Measurements from ENCODE around the gene PKDREJ. TPM values are rescaled to one million over a fixed set of nuclear protein-coding genes. Genes with fewer than 3 reads are reported as not detected.

PKDREJ gene
- total RNA-seq, 1 donor from 2014 or later: not detected

GRCh38 chr22:46239261-46240048 is 23.7 kb downstream of the PKDREJ start:
- DNase-seq (ENCODE audit: low read depth): peak; percentile 59

- DNase-seq (ENCODE audit: low read depth): no peak
These were observed 24.6 kb downstream of the PKDREJ start for GRCh38 chr22:46238541-46238940.

- no peak for DNase-seq (ENCODE audit: low read depth)
These were observed 25.6 kb downstream of the PKDREJ start for GRCh38 chr22:46237453-46238124.

GRCh38 chr22:46234969-46235368 is 28.2 kb downstream of the PKDREJ start:
- no peak for DNase-seq (ENCODE audit: low read depth)

GRCh38 chr22:46233231-46233630 is 29.9 kb downstream of the PKDREJ start:
- DNase-seq (ENCODE audit: low read depth): peak; percentile 93

GRCh38 chr22:46230262-46230901 is 32.8 kb downstream of the PKDREJ start:
- no peak for DNase-seq (ENCODE audit: low read depth)

GRCh38 chr22:46229701-46230100 is 33.4 kb downstream of the PKDREJ start:
- no peak for DNase-seq (ENCODE audit: low read depth)

- DNase-seq (ENCODE audit: low read depth): no peak
These were observed 36.6 kb downstream of the PKDREJ start for GRCh38 chr22:46226577-46226976.

- DNase-seq (ENCODE audit: low read depth): no peak
These were observed 37.5 kb downstream of the PKDREJ start for GRCh38 chr22:46225631-46226030.

GRCh38 chr22:46224898-46225290 is 38.2 kb downstream of the PKDREJ start:
- no peak for DNase-seq (ENCODE audit: low read depth)

- no peak for DNase-seq (ENCODE audit: low read depth)
These were observed 38.9 kb downstream of the PKDREJ start for GRCh38 chr22:46224044-46224897.

GRCh38 chr22:46220921-46221320 is 42.2 kb downstream of the PKDREJ start:
- DNase-seq (ENCODE audit: low read depth): no peak

- no peak for DNase-seq (ENCODE audit: low read depth)
These were observed 43.5 kb downstream of the PKDREJ start for GRCh38 chr22:46219636-46220035.

- no peak for DNase-seq (ENCODE audit: low read depth)
These were observed 48.5 kb downstream of the PKDREJ start for GRCh38 chr22:46214616-46215015.

- DNase-seq (ENCODE audit: low read depth): no peak
These were observed 49.0 kb downstream of the PKDREJ start for GRCh38 chr22:46214149-46214548.

GRCh38 chr22:46213052-46213451 is 50.1 kb downstream of the PKDREJ start:
- no peak for DNase-seq (ENCODE audit: low read depth)

GRCh38 chr22:46212195-46212594 is 50.9 kb downstream of the PKDREJ start:
- DNase-seq (ENCODE audit: low read depth): no peak

GRCh38 chr22:46209262-46209661 is 53.9 kb downstream of the PKDREJ start:
- no peak for DNase-seq (ENCODE audit: low read depth)

All from myocyte (in vitro differentiated cells).